ENCODE data around the gene AGRN.

GRCh38 chr1:1055841-1056736 is 36.2 kb downstream of the AGRN start:
- no peak for TF ChIP-seq GRHL2 (CRISPR knock-in tag; IDR thresholded peaks at IDR 0.05; ENCODE audit: insufficient replicate concordance, severe bottlenecking)
- TF ChIP-seq TP53 (CRISPR knock-in tag; IDR thresholded peaks at IDR 0.05): no peak
- no peak for TF ChIP-seq CREB1 (CRISPR knock-in tag; IDR thresholded peaks at IDR 0.05)
- TF ChIP-seq FOXP1 (CRISPR knock-in tag; IDR thresholded peaks at IDR 0.05; ENCODE audit: borderline replicate concordance): no peak
- TF ChIP-seq SP1 (CRISPR knock-in tag; conservative IDR thresholded peaks at IDR 0.05): no peak
- TF ChIP-seq CTCF (IDR thresholded peaks at IDR 0.05): no peak
- TF ChIP-seq MYBL2 (CRISPR knock-in tag; IDR thresholded peaks at IDR 0.05): no peak
- TF ChIP-seq NR3C1 (CRISPR knock-in tag; conservative IDR thresholded peaks at IDR 0.05; ENCODE audit: low read depth): no peak
- no peak for TF ChIP-seq USF1 (CRISPR knock-in tag; IDR thresholded peaks at IDR 0.05)
- no peak for TF ChIP-seq OVOL2 (CRISPR knock-in tag; IDR thresholded peaks at IDR 0.05; ENCODE audit: borderline replicate concordance)
- no peak for TF ChIP-seq NR2C2 (CRISPR knock-in tag; IDR thresholded peaks at IDR 0.05)
- TF ChIP-seq KAT7 (CRISPR knock-in tag; IDR thresholded peaks at IDR 0.05; ENCODE audit: borderline replicate concordance): no peak

Data from WTC11 (cell line).